PC-9 (cell line): ENCODE measurements around the gene CD180.

Source experiments
- CTCF ChIP-seq: fragments of 200-600 bp; sonication (generic); conservative IDR thresholded peaks from 2 replicates; pipeline ENCODE4 v1.6.1; 2017; ENCODE audit warnings: mixed run types, antibody characterized with exemption, mild to moderate bottlenecking, moderate library complexity
- EZH2 ChIP-seq: fragments of 200-600 bp; sonication (generic); IDR thresholded peaks from 2 replicates; pipeline ENCODE4 v1.8.0; 2017; ENCODE audit warnings: antibody characterized with exemption, low read depth

- TF ChIP-seq CTCF (no peak), EZH2 (no peak)
Measured at GRCh38 chr5:67206929-67207328, 10.3 kb upstream of the CD180 start.
